HG03139 (cell line): Measurements from ENCODE around the gene ZNF766.
"Not testable (repeated sequence)": the region's sequence is repeated elsewhere in the genome, so short reads cannot be mapped to it uniquely, and the experiment has no call there.

Experiments used
- ATAC-seq: cut with Tn5 transposase; IDR thresholded peaks from one replicate; pipeline ENCODE4 v1.9.1; 2021; ENCODE audit not compliant: unreplicated experiment

The ZNF766 gene

DNA sequence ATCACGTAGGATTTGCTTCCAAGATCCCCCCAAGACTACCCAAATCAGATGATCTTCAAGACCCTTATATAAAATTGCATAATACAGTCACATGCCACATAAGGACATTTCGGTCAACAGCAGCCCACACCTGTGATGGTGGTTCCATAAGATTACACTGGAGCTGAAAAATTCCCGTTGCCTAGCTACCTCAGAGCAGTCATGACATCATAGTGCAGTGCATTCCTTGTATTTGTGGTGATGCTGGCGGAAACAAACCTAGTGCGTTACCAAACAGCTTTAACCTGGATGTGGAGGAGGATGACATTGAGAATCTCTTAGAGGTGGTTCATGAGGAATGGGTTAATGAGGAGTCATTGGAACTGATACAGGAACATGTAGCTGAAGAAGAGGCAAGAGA is 4.8 kb downstream of the ZNF766 start:
- ATAC-seq: no peak

DNA sequence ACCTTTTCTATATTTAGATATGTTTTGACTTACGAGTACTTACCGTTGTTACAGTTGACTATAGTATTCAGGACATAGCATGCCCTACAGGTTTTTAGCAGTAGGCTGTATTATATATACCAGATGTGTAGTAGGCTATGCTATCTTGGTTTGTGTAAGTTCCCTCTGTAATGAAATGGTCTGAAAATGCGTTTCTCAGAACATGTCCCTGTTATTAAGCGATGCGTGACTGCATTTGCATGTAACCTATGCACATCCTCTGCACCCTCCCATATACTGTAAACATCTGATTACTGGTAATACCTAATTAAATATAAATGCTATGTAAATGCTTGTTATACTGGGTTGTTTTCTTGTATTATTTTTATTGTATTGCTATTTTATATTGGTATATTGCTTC is 6.6 kb downstream of the ZNF766 start:
- ATAC-seq: no peak

DNA sequence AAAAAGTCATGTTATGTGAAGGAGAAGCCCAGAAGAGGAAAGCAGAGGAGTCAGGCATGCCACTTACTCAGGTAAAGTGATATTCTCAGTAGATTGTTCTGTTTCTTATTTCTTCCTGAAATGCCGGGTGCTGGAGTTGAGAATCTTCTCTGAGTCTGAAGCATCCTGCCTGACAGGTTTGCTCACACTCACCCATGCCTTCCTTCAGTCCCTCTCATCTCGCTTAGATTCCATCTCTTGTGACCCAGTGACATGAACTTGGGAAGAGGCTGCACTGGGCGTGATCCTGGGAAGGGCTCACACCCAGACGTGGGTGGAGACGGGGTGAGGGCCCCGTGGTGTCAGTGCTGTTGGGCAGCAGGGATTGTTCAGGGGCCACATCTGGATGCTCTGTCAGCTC is 8.1 kb downstream of the ZNF766 start:
- no peak for ATAC-seq

DNA sequence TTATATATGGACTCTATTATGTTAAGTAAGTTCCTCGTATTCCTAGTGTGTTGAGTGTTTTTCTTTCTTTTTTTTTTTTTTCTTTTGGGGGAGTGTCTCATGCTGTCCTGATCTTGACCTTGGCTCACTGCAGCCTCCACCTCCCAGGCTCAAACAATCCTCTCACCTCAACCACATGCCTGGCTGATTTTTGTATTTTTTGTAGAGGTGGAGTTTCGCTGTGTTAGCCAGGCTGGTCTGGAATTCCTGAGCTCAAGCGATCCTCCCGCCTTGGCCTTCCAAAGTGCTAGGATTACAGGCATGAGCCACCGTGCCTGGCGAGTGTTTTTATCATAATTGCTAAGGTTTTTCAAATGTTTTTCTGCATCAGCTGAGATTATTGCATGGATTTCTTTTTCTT is 16.9 kb downstream of the ZNF766 start:
- no peak for ATAC-seq

DNA sequence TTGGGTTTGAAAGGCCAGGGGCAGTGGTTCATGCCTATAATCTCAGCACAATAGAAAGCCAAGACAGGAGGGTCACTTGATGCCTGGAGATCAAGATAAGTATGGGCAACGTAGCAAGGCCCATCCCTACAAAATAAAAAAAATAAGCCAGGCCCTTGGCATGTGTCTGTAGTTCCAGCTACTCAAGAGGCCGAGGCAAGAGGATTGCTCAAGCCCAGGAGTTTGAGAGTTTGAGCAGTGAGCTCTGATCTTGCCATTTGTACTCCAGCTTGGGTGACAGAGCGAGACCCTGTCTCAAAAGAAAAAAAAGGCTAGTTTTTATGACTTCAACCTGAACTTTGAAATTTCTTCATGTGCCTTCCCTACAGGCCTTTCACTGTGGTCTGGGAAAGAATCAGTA is 22.4 kb downstream of the ZNF766 start:
- no peak for ATAC-seq

DNA sequence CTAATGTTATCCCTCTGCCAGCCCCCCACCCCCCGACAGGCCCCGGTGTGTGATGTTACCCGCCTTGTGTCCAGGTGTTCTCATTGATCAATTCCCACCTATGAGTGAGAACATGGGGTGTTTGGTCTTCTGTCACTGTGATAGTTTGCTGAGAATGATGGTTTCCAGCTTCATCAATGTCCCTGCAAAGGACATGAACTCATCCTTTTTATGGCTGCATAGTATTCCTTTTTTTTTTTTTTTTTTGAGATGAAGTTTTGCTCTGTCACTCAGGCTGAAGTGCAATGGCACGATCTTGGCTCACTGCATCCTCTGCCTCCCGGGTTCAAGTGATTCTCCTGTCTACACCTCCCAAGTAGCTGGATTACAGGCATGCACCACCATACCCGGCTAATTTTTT is 23.6 kb downstream of the ZNF766 start:
- not testable (repeated sequence) for ATAC-seq

DNA sequence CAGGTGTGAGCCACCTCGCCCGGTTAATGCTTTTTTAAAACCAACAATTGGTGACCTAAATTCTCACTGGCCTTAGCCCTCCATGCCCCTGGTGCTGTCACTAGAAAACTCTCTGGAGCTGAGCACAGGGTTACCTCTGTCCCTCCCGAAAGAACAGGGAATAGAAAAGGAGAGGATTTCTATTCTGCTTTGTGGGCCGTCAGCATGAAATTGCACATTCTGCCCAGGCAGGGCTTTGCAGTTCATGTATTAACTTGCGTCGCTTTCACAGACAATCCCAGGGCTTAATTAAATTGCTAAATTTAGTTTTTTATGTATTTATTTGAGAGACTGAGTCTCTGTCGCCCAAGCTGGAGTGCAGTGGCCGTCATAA is 27.0 kb downstream of the ZNF766 start:
- no peak for ATAC-seq

DNA sequence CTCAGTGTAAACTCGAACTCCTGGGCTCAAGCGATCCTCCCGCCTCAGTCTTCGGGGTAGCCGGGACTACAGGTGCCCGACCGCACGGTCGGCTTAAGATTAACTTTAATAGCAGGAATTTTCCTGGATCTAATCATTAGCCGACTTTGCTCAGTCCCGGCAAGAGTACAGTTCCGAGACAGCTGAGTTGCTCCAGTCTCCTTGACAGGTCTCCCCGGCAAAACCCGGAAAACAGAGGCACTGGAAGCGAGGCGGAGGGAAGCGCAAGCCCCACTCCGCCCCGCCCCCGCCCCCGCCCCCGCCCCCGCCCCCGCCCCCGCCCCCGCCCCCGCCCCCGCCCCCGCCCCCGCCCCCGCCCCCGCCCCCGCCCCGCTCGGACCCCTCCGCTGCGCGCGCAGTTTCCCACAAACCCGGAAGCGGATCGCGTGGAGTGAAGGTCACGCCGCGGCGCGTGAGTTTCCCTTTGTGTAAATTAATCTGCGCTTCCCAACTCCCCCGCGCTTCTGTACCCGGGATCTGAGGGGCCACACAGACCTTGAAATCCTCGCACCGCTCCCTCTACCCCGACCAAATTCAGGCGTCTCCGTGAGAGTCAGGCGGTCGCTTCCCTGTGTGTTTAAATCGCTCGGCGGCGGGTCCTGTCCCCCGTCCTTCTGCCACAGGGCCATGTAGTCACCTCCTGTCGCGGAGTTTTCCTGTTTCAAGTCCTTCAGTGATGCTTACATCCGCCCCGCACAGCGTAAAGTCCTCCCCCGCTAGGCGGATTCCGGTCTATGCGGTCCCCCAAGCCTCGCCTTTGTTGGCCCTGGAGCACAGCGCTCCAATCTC is 27.6 kb downstream of the ZNF766 start, which contains the start of gene ZNF480:
TSS of gene ZNF480 (plus strand) at position 397 of the 828 bp plus-strand sequence. CDS start 3,244 bp downstream, outside the sequence.
- no peak for ATAC-seq

DNA sequence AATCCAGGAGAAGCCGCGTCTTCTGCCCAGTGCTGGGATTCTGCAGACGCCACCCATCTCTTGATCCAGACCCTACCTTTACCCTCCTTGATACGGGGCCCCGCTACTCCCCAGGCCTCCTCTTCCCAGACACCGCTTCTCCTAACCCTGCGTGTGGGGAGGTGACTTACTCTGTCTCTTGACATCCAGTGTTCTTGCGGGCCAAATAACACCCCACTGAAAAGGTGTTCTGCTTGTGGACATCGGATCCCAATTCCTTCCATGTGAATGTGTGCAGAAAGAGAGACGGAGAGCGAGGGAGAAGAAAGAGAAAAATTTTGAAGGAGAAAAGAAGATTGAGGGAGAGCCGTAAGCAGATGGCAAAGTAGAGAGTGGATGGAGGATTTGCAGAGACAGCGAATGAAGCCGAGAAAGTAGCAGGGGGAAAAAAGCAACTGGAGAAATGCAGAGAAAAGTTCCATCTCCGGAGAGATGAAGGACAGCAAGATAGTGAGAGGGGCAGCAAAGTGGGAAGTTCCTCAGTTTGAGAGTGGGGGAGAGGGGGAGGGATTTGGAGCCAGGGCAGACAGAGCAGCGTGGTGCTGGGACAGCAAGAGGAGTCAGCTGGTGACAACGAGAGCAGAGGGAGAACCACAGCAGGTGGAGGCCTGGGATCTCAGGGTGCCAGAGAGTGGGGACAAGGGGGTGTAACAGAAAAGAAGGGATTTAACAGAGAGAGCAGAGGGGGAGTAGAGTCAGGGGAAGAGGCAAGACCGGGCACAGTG is 28.4 kb downstream of the ZNF766 start:
- ATAC-seq: no peak

DNA sequence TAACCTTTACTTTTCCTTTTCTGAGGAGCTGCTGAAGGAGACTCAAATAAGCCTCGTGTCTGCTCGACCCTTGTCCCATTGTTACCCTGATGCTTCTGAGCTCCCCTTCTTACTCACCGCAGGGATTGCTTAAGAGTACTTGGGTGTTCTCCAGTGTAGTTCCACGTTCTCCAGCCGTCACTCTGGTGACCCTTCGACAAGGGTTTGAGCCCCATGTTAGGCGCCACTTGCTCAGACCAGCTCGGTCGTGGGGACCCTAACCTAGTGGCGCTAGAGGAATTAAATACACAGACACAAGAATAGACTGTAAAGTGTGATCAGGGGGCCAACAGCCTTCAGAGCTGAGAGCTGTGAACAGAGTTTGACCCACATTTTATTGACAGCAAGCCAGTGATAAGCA is 37.9 kb downstream of the ZNF766 start:
- no peak for ATAC-seq

DNA sequence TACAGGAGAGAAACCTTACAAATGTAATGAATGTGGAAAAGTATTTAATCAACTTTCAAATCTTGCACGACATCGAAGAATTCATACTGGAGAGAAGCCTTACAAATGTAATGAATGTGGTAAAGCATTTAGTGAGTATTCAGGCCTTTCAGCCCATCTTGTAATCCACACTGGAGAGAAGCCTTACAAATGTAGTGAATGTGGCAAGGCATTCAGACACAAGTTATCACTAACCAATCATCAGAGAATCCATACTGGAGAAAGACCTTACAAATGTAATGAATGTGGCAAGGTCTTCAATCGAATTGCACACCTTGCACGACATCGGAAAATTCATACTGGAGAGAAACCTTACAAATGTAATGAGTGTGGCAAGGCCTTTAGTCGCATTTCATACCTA is 53.0 kb downstream of the ZNF766 start:
- ATAC-seq: no peak

DNA sequence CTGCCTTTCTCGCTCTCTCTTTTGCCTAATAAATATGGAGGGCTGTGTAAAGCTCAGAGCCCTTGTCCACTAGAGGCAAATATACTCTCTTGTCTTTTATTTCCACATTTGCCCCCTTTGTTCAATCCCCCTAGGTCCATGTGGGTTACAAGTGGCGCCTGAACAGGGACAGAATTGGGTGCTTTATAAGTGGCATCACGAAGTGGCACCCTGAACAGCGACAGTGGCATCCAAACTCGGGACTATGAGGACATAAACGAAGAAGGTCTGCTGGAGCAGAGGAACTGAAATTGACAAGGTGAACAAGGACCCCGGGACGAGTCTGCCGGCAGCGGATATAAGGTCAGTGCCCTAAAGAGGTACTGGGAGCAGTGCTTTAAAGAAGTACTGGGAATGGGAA is 62.4 kb downstream of the ZNF766 start:
- ATAC-seq: no peak

DNA sequence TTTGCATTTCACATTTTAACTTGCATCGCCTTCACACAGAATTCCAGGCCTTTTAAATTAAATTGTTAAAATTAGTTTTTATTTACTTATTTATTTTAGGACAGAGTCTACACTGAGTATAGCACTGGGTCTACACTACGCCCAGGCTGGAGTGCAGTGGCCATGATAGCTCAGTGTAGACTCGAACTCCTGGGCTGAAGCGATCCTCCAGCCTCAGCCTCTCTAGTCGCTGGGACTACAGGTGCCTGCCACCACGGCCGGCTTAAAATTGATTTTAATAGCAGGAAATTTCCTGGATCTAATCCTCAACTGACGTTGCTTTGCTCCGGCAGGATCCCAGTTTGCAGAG is 66.4 kb downstream of the ZNF766 start:
- peak; percentile 19 for ATAC-seq

DNA sequence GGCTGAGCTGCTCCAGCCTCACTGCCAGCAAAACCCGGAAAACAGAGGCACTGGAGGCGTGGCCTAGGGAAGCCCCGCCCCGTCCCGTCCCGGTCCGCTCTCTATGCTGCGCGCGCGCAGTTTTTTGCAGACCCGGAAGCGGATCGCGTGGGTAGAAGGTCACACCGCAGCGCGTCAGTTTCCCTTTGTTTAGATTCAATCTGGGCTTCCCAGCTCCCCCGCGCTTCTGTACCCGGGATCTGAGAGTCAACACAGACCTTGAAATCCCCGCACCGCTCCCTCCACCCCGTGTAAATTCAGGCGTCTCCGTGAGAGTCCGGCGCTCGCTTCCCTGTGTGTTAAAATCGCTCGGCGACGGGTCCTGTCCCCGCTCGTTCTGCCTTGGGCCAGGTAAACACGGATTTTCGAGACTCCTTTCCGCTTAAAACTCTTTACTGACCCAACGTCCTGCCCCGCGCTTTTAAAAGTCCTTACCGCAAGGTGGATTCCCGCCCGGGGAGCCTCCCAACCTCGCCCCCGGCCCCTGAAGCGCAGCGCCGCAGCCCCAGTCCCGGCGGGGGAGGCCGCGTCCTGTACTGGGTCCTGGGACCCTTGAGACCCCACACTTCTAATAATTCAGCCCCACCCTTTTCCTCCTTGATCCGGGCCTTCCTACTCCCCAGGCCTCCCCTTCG is 66.9 kb downstream of the ZNF766 start, which contains the start of gene ZNF610:
TSS of gene ZNF610 (plus strand) at position 127 of the 674 bp plus-strand sequence. CDS start 12,930 bp downstream, outside the sequence.
- ATAC-seq: peak; percentile 87

DNA sequence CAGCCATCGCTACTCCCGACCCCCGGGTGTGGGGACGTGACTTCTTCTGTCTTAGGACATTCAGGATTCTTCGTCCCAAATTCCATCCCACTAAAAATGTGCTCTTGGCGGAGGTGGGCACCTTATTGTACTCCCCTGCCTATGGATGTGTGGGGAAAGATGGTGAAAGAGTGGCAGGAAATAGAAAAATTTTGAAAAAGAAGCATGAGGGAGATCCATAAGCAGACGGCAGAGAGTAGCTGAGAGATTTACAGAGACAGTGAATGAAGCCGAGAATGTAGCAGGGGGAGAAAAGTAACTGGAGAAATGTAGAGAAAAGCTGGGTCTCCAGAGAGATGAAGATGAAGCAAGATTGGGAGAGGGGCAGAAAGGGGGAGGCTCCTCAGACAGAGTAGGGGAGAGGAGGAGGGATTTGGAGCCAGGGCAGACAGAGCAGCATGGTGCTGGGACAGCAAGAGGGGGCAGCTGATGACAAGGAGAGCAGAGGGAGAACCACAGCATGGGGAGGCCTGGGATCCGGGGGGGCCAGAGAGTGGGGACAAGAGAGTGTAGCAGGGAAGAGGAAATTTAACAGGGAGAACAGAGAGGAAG is 67.5 kb downstream of the ZNF766 start:
- ATAC-seq: no peak

DNA sequence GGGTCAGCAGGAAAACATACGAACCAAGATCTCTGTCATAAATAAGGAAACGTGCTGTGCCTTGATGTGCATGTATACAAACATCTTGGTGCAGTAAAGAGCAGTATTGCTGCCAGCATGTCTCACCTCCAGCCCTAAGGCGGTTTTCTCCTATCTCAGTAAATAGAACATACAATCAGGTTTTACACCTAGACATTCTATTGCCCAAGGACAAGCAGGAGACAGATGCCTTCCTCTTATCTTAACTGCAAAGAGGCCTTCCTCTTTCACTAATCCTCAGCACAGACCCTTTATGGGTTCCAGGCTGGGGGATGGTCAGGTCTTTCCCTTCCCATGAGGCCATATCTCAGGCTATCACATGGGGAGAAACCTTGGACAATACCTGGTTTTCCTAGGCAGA is 69.6 kb downstream of the ZNF766 start:
- ATAC-seq: not testable (repeated sequence)

DNA sequence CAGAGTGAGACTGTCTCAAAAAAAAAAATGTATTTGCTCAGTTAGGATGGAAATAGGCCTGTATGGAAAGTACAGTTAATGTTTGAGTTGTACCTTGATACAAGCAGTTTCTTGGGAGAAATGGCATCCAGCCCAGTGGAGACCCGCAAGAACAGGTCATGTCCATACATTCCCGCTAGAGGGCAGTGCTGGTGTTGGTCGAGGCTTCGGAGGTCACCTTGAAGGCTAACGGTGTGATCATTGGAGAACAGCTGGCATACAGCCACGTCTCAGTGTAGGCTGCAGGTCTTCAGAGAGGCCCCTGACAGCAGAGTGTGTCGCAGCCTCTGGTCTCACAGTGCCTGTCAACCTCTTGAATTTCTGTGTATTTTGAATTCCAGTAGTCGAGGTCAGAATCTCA is 74.2 kb downstream of the ZNF766 start:
- ATAC-seq: no peak

DNA sequence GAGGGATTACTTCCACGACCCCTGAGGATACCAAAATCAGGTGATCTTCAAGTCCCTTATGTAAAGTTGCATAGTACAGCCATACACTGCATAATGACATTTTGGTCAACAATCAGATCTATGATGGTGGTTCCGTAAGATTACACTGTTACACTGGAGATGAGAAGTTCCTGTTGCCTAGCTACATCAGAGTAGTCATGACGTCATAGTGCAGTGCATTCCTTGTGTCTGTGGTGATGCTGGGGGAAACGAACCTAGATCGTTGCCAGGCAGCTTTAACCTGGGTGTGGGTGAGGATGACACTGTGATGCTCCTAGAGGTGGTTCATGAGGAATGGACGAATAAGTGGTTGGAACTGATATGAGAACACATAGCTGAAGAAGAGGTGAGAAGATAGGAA is 75.8 kb downstream of the ZNF766 start:
- ATAC-seq: no peak
